Measurements from ENCODE around the gene SPOCK2. TPM values are rescaled to one million over a fixed set of nuclear protein-coding genes. Genes with fewer than 3 reads are reported as not detected.

The SPOCK2 gene
- total and polyA plus RNA-seq, 2 of the 13 experiments (the other 11 are each of a cell fraction or from before 2014, with no cell fraction given): 8.6 to 30.6 TPM

GRCh38 chr10:72086466-72087391, 1.6 kb downstream of the SPOCK2 start (continued):
- TF ChIP-seq PAWR (CRISPR knock-in tag; IDR thresholded peaks at IDR 0.05; ENCODE audit: borderline replicate concordance): 0 out of 2 replicates have a peak, but pooled peaks have one; percentile 60
- TF ChIP-seq TFDP1 (CRISPR knock-in tag; IDR thresholded peaks at IDR 0.05; ENCODE audit: borderline replicate concordance): peak; percentile 52; the same call in 1 of the 2 replicates
- no peak for TF ChIP-seq ZBTB26 (CRISPR knock-in tag; IDR thresholded peaks at IDR 0.05; ENCODE audit: borderline replicate concordance)
- peak; percentile 39; the same call in 1 of the 2 replicates for TF ChIP-seq DMAP1 (CRISPR knock-in tag; IDR thresholded peaks at IDR 0.05)
- TF ChIP-seq HOXA5 (CRISPR knock-in tag; IDR thresholded peaks at IDR 0.05): no peak
- TF ChIP-seq, protein P1, sequence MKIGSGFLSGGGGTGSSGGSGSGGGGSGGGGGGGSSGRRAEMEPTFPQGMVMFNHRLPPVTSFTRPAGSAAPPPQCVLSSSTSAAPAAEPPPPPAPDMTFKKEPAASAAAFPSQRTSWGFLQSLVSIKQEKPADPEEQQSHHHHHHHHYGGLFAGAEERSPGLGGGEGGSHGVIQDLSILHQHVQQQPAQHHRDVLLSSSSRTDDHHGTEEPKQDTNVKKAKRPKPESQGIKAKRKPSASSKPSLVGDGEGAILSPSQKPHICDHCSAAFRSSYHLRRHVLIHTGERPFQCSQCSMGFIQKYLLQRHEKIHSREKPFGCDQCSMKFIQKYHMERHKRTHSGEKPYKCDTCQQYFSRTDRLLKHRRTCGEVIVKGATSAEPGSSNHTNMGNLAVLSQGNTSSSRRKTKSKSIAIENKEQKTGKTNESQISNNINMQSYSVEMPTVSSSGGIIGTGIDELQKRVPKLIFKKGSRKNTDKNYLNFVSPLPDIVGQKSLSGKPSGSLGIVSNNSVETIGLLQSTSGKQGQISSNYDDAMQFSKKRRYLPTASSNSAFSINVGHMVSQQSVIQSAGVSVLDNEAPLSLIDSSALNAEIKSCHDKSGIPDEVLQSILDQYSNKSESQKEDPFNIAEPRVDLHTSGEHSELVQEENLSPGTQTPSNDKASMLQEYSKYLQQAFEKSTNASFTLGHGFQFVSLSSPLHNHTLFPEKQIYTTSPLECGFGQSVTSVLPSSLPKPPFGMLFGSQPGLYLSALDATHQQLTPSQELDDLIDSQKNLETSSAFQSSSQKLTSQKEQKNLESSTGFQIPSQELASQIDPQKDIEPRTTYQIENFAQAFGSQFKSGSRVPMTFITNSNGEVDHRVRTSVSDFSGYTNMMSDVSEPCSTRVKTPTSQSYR (CRISPR knock-in tag; IDR thresholded peaks at IDR 0.05; ENCODE audit: borderline replicate concordance): peak; percentile 44; the same call in 1 of the 2 replicates
- TF ChIP-seq, protein P2, sequence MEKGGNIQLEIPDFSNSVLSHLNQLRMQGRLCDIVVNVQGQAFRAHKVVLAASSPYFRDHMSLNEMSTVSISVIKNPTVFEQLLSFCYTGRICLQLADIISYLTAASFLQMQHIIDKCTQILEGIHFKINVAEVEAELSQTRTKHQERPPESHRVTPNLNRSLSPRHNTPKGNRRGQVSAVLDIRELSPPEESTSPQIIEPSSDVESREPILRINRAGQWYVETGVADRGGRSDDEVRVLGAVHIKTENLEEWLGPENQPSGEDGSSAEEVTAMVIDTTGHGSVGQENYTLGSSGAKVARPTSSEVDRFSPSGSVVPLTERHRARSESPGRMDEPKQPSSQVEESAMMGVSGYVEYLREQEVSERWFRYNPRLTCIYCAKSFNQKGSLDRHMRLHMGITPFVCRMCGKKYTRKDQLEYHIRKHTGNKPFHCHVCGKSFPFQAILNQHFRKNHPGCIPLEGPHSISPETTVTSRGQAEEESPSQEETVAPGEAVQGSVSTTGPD (CRISPR knock-in tag; IDR thresholded peaks at IDR 0.05): no peak
- TF ChIP-seq, protein P3, sequence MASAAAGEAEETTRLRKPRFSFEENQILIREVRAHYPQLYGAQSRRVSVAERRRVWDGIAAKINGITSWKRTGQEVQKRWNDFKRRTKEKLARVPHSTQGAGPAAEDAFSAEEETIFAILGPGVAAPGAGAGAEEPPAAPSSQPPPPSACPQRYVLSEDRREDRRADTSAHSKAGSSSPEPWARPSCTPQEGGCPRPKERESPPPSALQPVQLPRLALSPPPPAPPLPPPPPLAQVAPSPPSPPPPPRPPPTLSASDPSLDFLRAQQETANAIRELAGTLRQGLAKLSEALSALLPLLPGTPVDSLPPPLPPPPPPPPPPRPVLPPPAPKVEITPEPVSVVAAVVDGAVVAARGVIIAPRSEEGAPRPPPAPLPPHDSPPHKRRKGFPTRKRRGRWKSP (CRISPR knock-in tag; IDR thresholded peaks at IDR 0.05): no peak
- no peak for TF ChIP-seq ARNTL (CRISPR knock-in tag; IDR thresholded peaks at IDR 0.05)
- TF ChIP-seq, protein P4, sequence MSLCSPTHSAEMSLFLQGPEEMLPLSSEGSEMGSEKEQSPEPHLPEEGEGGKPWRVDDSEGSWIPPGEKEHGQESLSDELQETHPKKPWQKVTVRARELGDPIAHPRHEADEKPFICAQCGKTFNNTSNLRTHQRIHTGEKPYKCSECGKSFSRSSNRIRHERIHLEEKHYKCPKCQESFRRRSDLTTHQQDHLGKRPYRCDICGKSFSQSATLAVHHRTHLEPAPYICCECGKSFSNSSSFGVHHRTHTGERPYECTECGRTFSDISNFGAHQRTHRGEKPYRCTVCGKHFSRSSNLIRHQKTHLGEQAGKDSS (CRISPR knock-in tag; IDR thresholded peaks at IDR 0.05; ENCODE audit: borderline replicate concordance, low read depth): peak; percentile 44; the same call in 1 of the 2 replicates
- 0 out of 2 replicates have a peak, but pooled peaks have one; percentile 34 for TF ChIP-seq RAD21 (CRISPR knock-in tag; IDR thresholded peaks at IDR 0.05)
- peak; percentile 28 for TF ChIP-seq ZNF18 (CRISPR knock-in tag; IDR thresholded peaks at IDR 0.05; ENCODE audit: insufficient replicate concordance)
- TF ChIP-seq RCOR2 (CRISPR knock-in tag; IDR thresholded peaks at IDR 0.05): no peak
- 0 out of 2 replicates have a peak, but pooled peaks have one; percentile 35 for TF ChIP-seq ARID2 (CRISPR knock-in tag; IDR thresholded peaks at IDR 0.05; ENCODE audit: borderline replicate concordance)
- TF ChIP-seq ZNF629 (CRISPR knock-in tag; conservative IDR thresholded peaks at IDR 0.05): no peak
- no peak for TF ChIP-seq PLRG1 (conservative IDR thresholded peaks at IDR 0.05)
- TF ChIP-seq ZNF124 (CRISPR knock-in tag; IDR thresholded peaks at IDR 0.05): 0 out of 2 replicates have a peak, but pooled peaks have one; percentile 35

Data from HepG2 (cell line).